PC-3 (cell line): ENCODE measurements around the gene HEXIM1.

Source experiments
- EZH2 ChIP-seq: fragments of 300-600 bp; sonication (generic); IDR thresholded peaks from one replicate; pipeline ENCODE4 v1.6.1; 2017; ENCODE audit warnings: antibody characterized with exemption, mild to moderate bottlenecking, low read length; ENCODE audit not compliant: unreplicated experiment
- EZH2phosphoT487 ChIP-seq: fragments of 300-600 bp; sonication (generic); IDR thresholded peaks from 2 replicates; pipeline ENCODE4 v1.6.1; 2018; ENCODE audit warnings: mild to moderate bottlenecking, antibody characterized with exemption, low read length, borderline replicate concordance
- TF ChIP-seq, protein P1 (sequence below): fragments of 300-600 bp; sonication (generic); conservative IDR thresholded peaks from 2 replicates; pipeline ENCODE4 v1.5.1; 2017; ENCODE audit warnings: antibody characterized with exemption, low read depth, mild to moderate bottlenecking, low read length

DNA sequence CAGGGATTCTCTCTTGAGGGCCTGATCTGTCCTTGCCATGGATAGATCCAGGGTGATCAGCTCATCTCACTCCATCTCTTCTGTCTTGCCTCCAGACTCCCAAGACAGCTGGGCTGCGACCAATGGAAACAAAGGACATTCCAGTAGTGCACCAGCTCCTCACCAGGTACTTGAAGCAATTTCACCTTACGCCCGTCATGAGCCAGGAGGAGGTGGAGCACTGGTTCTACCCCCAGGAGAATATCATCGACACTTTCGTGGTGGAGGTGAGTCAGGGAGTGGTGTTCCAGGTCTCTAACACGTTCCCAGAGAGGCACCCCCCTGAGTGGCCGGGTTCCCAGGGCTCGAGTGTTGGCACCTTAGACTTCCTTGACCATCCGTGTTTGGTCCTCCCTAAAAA is 45.4 kb upstream of the HEXIM1 start:
- TF ChIP-seq, protein P1, sequence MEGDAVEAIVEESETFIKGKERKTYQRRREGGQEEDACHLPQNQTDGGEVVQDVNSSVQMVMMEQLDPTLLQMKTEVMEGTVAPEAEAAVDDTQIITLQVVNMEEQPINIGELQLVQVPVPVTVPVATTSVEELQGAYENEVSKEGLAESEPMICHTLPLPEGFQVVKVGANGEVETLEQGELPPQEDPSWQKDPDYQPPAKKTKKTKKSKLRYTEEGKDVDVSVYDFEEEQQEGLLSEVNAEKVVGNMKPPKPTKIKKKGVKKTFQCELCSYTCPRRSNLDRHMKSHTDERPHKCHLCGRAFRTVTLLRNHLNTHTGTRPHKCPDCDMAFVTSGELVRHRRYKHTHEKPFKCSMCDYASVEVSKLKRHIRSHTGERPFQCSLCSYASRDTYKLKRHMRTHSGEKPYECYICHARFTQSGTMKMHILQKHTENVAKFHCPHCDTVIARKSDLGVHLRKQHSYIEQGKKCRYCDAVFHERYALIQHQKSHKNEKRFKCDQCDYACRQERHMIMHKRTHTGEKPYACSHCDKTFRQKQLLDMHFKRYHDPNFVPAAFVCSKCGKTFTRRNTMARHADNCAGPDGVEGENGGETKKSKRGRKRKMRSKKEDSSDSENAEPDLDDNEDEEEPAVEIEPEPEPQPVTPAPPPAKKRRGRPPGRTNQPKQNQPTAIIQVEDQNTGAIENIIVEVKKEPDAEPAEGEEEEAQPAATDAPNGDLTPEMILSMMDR, result no peak
- TF ChIP-seq EZH2, result no peak
- TF ChIP-seq EZH2phosphoT487, result no peak
